Measurements from ENCODE around the gene PIK3CD.

The PIK3CD gene

GRCh38 chr1:9774712-9775679 lies 123.5 kb downstream of the PIK3CD start:
- DNase-seq (ENCODE audit: low read depth) = no peak
- H3K4me3 ChIP-seq (ENCODE audit: low read depth, low read length) = no peak overlapping the region
- no peak for TF ChIP-seq CTCF (IDR thresholded peaks at IDR 0.05; ENCODE audit: low read depth, low read length, missing control alignments)

- no peak for TF ChIP-seq CTCF (IDR thresholded peaks at IDR 0.05; ENCODE audit: low read depth, low read length, missing control alignments)
- H3K4me3 ChIP-seq (ENCODE audit: low read depth, low read length) = no peak overlapping the region
- no peak for DNase-seq (ENCODE audit: low read depth)
These were observed 125.2 kb downstream of the PIK3CD start for GRCh38 chr1:9776685-9777084.
